HepG2 (cell line): ENCODE measurements around the gene TUBB. TPM values are rescaled to one million over a fixed set of nuclear protein-coding genes. Genes with fewer than 3 reads are reported as not detected.
A peak's percentile ranks its signal among the peaks of the same experiment; 100 is the strongest.

ENCODE experiments used
- CENPT ChIP-seq: sonication (generic); formaldehyde crosslinking; IDR thresholded peaks from 2 replicates; pipeline ENCODE4 v1.8.0; 2022; ENCODE audit warnings: low read depth, mild to moderate bottlenecking, moderate library complexity, missing genetic modification reagents
- ELF4 ChIP-seq: sonication (generic); formaldehyde crosslinking; IDR thresholded peaks from 2 replicates; pipeline ENCODE4 v1.5.0; 2020; ENCODE audit warnings: missing genetic modification reagents, mild to moderate bottlenecking, moderate library complexity, borderline replicate concordance
- HMGA1 ChIP-seq: sonication (generic); formaldehyde crosslinking; conservative IDR thresholded peaks from 2 replicates; pipeline ENCODE4 v1.4.0; 2020; ENCODE audit warnings: missing genetic modification reagents
- MED1 ChIP-seq: sonication (generic); formaldehyde crosslinking; IDR thresholded peaks from 2 replicates; pipeline ENCODE4 v1.4.0; 2020; ENCODE audit warnings: missing genetic modification reagents
- MTF1 ChIP-seq: sonication (generic); formaldehyde crosslinking; IDR thresholded peaks from 2 replicates; pipeline ENCODE4 v1.5.0; 2020; ENCODE audit warnings: missing genetic modification reagents
- NAIF1 ChIP-seq: sonication (generic); formaldehyde crosslinking; IDR thresholded peaks from 2 replicates; pipeline ENCODE4 v1.5.0; 2020; ENCODE audit warnings: mild to moderate bottlenecking, missing genetic modification reagents, borderline replicate concordance
- NFIC ChIP-seq: IDR thresholded peaks from 2 replicates; pipeline ENCODE4 v1.6.1; 2012; ENCODE audit warnings: mild to moderate bottlenecking, low read length, inconsistent platforms
- POGZ ChIP-seq: sonication (generic); formaldehyde crosslinking; IDR thresholded peaks from 2 replicates; pipeline ENCODE4 v1.4.0; 2020; ENCODE audit warnings: mild to moderate bottlenecking, missing genetic modification reagents
- POLR2AphosphoS2 ChIP-seq: IDR thresholded peaks from 2 replicates; pipeline ENCODE4 v1.6.1; 2011; ENCODE audit warnings: low read depth, low read length, improper control_type of control experiment
- POLR2G ChIP-seq: fragments of 200-400 bp; formaldehyde crosslinking; IDR thresholded peaks from 2 replicates; pipeline ENCODE4 v1.6.1; 2018; ENCODE audit warnings: mild to moderate bottlenecking, low read depth, low read length, moderate library complexity
- SP1 ChIP-seq, 2 experiments: fragments of 450-650 bp in 1 of 2; sonication (generic) in 1 of 2; formaldehyde crosslinking in 1 of 2; IDR thresholded peaks; 2 replicates each; pipeline versions ENCODE4 v1.4.0 to v1.6.1; 2016 to 2020; ENCODE audit warnings: missing genetic modification reagents in 1 of 2
- ZMYM2 ChIP-seq: sonication (generic); formaldehyde crosslinking; IDR thresholded peaks from 2 replicates; pipeline ENCODE4 v1.8.0; 2022; ENCODE audit warnings: mild to moderate bottlenecking, missing genetic modification reagents
- ZNF101 ChIP-seq: sonication (generic); formaldehyde crosslinking; IDR thresholded peaks from 2 replicates; pipeline ENCODE4 v1.4.0; 2020; ENCODE audit warnings: mild to moderate bottlenecking, low read depth, missing genetic modification reagents, borderline replicate concordance
- ZNF256 ChIP-seq: sonication (generic); formaldehyde crosslinking; conservative IDR thresholded peaks from 2 replicates; pipeline ENCODE4 v1.4.0; 2020; ENCODE audit warnings: missing genetic modification reagents
- ZNF263 ChIP-seq: sonication (generic); formaldehyde crosslinking; IDR thresholded peaks from 2 replicates; pipeline ENCODE4 v1.4.0; 2020; ENCODE audit warnings: missing genetic modification reagents
- ZNF383 ChIP-seq: sonication (generic); formaldehyde crosslinking; IDR thresholded peaks from 2 replicates; pipeline ENCODE4 v1.4.0; 2020; ENCODE audit warnings: missing genetic modification reagents, mild to moderate bottlenecking, borderline replicate concordance
- ZNF564 ChIP-seq: sonication (generic); formaldehyde crosslinking; IDR thresholded peaks from 2 replicates; pipeline ENCODE4 v1.8.1; 2023; ENCODE audit warnings: mild to moderate bottlenecking, missing genetic modification reagents
- ZNF607 ChIP-seq: sonication (generic); formaldehyde crosslinking; IDR thresholded peaks from 2 replicates; pipeline ENCODE4 v1.5.1; 2020; ENCODE audit warnings: missing genetic modification reagents, mild to moderate bottlenecking, borderline replicate concordance
- ZNF713 ChIP-seq: sonication (generic); formaldehyde crosslinking; IDR thresholded peaks from 2 replicates; pipeline ENCODE4 v1.4.0; 2020; ENCODE audit warnings: mild to moderate bottlenecking, missing genetic modification reagents
- polyA plus RNA-seq, 8 experiments: library from polyadenylated mRNA; depleted of rRNA in 3 of 8; stranded (reverse) in 7 of 8; unstranded in 1 of 8; fragments of >200 nt; fragmentation: Illumina TruSeq in 4 of 8; extraction: Trizol in 4 of 8; gene quantifications; 2 replicates each; pipeline versions ENCODE4 v1.2.1 to v1.2.3, GENCODE V29; 2011 to 2016; ENCODE audit warnings: low read depth in 4 of 8, missing spikeins in 1 of 8, mixed read lengths in 1 of 8; ENCODE audit not compliant: insufficient read depth in 1 of 8
- total RNA-seq, 5 experiments: library from RNA; depleted of rRNA; stranded (reverse); fragments of >200 nt; fragmentation: Illumina TruSeq; extraction: Trizol; gene quantifications; 2 replicates each; pipeline ENCODE4 v1.2.3, GENCODE V29; 2016; ENCODE audit warnings: low read depth in 1 of 5
- TF ChIP-seq, protein P1 (sequence below): sonication (generic); formaldehyde crosslinking; IDR thresholded peaks from 2 replicates; pipeline ENCODE4 v1.9.0; 2021; ENCODE audit warnings: mild to moderate bottlenecking, missing genetic modification reagents
- TF ChIP-seq, protein P2 (sequence below): sonication (generic); formaldehyde crosslinking; IDR thresholded peaks from 2 replicates; pipeline ENCODE4 v1.5.0; 2020; ENCODE audit warnings: mild to moderate bottlenecking, missing genetic modification reagents

Gene TUBB
- total and polyA plus RNA-seq, 2 of the 13 experiments (the other 11 are each of a cell fraction or from before 2014, with no cell fraction given): 911 to 1,163 TPM

DNA sequence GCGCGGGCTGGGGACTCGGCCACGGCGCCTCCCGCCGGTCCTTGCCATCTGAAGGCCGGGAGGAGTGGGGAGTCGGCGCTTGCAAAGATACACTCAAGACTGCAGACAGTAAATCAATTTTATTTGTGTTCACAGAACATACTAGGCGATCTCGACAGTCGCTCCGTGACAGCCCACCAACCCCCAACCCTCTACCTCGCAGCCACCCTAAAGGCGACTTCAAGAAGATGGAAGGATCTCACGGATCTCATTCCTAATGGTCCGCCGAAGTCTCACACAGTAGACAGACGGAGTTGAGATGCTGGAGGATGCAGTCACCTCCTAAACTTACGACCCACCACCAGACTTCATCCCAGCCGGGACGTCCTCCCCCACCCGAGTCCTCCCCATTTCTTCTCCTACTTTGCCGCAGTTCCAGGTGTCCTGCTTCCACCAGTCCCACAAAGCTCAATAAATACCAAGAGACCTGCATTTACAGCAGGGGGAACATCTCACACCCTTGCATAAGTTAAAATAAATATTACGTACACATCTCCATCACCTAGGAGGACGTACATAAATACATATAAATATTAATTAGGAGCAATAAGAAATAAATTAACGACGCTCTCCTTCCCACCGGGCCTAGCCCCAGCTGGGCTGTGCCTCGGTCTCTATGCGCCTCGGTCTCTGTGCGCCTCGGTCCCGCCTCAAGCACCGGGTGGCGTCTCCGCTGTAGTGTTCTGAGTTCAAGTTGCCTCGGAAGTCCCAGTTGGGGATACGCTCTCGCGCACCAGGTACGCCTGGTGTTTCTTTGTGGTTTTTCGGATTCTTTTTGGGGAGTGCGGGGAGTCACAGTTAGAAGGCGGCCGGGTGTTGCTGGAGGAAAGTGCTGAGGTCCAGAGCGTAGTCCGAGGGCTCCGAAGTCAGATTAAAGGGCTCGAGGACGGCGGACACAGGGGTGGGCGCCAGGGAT lies 23.2 kb downstream of the TUBB start (continued):
- TF ChIP-seq, protein P1, sequence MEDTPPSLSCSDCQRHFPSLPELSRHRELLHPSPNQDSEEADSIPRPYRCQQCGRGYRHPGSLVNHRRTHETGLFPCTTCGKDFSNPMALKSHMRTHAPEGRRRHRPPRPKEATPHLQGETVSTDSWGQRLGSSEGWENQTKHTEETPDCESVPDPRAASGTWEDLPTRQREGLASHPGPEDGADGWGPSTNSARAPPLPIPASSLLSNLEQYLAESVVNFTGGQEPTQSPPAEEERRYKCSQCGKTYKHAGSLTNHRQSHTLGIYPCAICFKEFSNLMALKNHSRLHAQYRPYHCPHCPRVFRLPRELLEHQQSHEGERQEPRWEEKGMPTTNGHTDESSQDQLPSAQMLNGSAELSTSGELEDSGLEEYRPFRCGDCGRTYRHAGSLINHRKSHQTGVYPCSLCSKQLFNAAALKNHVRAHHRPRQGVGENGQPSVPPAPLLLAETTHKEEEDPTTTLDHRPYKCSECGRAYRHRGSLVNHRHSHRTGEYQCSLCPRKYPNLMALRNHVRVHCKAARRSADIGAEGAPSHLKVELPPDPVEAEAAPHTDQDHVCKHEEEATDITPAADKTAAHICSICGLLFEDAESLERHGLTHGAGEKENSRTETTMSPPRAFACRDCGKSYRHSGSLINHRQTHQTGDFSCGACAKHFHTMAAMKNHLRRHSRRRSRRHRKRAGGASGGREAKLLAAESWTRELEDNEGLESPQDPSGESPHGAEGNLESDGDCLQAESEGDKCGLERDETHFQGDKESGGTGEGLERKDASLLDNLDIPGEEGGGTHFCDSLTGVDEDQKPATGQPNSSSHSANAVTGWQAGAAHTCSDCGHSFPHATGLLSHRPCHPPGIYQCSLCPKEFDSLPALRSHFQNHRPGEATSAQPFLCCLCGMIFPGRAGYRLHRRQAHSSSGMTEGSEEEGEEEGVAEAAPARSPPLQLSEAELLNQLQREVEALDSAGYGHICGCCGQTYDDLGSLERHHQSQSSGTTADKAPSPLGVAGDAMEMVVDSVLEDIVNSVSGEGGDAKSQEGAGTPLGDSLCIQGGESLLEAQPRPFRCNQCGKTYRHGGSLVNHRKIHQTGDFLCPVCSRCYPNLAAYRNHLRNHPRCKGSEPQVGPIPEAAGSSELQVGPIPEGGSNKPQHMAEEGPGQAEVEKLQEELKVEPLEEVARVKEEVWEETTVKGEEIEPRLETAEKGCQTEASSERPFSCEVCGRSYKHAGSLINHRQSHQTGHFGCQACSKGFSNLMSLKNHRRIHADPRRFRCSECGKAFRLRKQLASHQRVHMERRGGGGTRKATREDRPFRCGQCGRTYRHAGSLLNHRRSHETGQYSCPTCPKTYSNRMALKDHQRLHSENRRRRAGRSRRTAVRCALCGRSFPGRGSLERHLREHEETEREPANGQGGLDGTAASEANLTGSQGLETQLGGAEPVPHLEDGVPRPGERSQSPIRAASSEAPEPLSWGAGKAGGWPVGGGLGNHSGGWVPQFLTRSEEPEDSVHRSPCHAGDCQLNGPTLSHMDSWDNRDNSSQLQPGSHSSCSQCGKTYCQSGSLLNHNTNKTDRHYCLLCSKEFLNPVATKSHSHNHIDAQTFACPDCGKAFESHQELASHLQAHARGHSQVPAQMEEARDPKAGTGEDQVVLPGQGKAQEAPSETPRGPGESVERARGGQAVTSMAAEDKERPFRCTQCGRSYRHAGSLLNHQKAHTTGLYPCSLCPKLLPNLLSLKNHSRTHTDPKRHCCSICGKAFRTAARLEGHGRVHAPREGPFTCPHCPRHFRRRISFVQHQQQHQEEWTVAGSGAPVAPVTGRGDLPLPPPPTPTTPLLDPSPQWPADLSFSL (CRISPR knock-in tag): no peak
- TF ChIP-seq ZMYM2 (CRISPR knock-in tag): peak; percentile 49; the same call in 1 of the 2 replicates
- no peak for TF ChIP-seq ZNF256 (CRISPR knock-in tag)
- peak; percentile 96 for TF ChIP-seq ZNF263 (CRISPR knock-in tag)
- TF ChIP-seq CENPT (CRISPR knock-in tag): no peak
- TF ChIP-seq, protein P2, sequence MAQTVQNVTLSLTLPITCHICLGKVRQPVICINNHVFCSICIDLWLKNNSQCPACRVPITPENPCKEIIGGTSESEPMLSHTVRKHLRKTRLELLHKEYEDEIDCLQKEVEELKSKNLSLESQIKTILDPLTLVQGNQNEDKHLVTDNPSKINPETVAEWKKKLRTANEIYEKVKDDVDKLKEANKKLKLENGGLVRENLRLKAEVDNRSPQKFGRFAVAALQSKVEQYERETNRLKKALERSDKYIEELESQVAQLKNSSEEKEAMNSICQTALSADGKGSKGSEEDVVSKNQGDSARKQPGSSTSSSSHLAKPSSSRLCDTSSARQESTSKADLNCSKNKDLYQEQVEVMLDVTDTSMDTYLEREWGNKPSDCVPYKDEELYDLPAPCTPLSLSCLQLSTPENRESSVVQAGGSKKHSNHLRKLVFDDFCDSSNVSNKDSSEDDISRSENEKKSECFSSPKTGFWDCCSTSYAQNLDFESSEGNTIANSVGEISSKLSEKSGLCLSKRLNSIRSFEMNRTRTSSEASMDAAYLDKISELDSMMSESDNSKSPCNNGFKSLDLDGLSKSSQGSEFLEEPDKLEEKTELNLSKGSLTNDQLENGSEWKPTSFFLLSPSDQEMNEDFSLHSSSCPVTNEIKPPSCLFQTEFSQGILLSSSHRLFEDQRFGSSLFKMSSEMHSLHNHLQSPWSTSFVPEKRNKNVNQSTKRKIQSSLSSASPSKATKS (CRISPR knock-in tag): peak; percentile 80; the same call in 1 of the 2 replicates
- TF ChIP-seq ZNF564 (CRISPR knock-in tag): no peak; the same call in 1 of the 2 replicates
- TF ChIP-seq ZNF607: no peak; the same call in 1 of the 2 replicates
- TF ChIP-seq ELF4: peak; percentile 50; the same call in 1 of the 2 replicates
- TF ChIP-seq POLR2G: peak; percentile 70
- TF ChIP-seq SP1 (IDR thresholded peaks at IDR 0.05): no peak
- TF ChIP-seq SP1 (CRISPR knock-in tag; IDR thresholded peaks at IDR 0.05): no peak; the same call in 1 of the 2 replicates
- peak; percentile 13; the same call in 1 of the 2 replicates for TF ChIP-seq MTF1 (CRISPR knock-in tag)
- 0 out of 2 replicates have a peak, but pooled peaks have one; percentile 38 for TF ChIP-seq ZNF101 (CRISPR knock-in tag)
- TF ChIP-seq MED1 (CRISPR knock-in tag): no peak
- peak; percentile 7; the same call in 1 of the 2 replicates for TF ChIP-seq NFIC
- 0 out of 2 replicates have a peak, but pooled peaks have one; percentile 89 for TF ChIP-seq ZNF713 (CRISPR knock-in tag)
- peak; percentile 4; the same call in 1 of the 2 replicates for TF ChIP-seq POLR2AphosphoS2
- TF ChIP-seq POGZ: no peak
- no peak for TF ChIP-seq ZNF383 (CRISPR knock-in tag)
- 0 out of 2 replicates have a peak, but pooled peaks have one; percentile 49 for TF ChIP-seq NAIF1 (CRISPR knock-in tag)
- no peak for TF ChIP-seq HMGA1 (CRISPR knock-in tag)
